Muscle of back (tissue), 11 donors: ENCODE results near the gene CACNA2D1. TPM values are rescaled to one million over a fixed set of nuclear protein-coding genes. Genes with fewer than 3 reads are reported as not detected.
"Not testable (repeated sequence)": the region's sequence is repeated elsewhere in the genome, so short reads cannot be mapped to it uniquely, and the experiment has no call there.

Source experiments
- DNase-seq, 3 donors: peaks; one replicate each; pipeline versions ENCODE4 v3.0.0 to v3.0.0-alpha.2; 2013
- polyA plus RNA-seq, 10 donors: library from polyadenylated mRNA; unstranded; fragments of 120-200 nt; gene quantifications; one replicate each; pipeline ENCODE4 v1.2.1, GENCODE V29; 2013; ENCODE audit not compliant: insufficient read length in 10 of 10

CACNA2D1 gene
- polyA plus RNA-seq, 10 donors, result 79.1 to 158 (median 107) TPM

GRCh38 chr7:82049891-82050533 lies 393.6 kb downstream of the CACNA2D1 start:
- DNase-seq, result peak in 2 of 3 donors; percentile 22 to 63

- DNase-seq, result peak in 1 of 3 donors; percentile 29
Measured at GRCh38 chr7:82049442-82049841, 394.1 kb downstream of the CACNA2D1 start.

GRCh38 chr7:82044497-82045080 lies 399.0 kb downstream of the CACNA2D1 start:
- peak; percentile 57 to 72 (median 66) for DNase-seq

- no peak for DNase-seq
Measured at GRCh38 chr7:82039621-82040020, 404.0 kb downstream of the CACNA2D1 start.

- peak in 1 of 3 donors; percentile 69 for DNase-seq
Measured at GRCh38 chr7:82036146-82036886, 407.3 kb downstream of the CACNA2D1 start.

- DNase-seq, result no peak
Measured at GRCh38 chr7:82035456-82035855, 408.1 kb downstream of the CACNA2D1 start.

GRCh38 chr7:82032901-82033300 lies 410.7 kb downstream of the CACNA2D1 start:
- DNase-seq, result no peak

- DNase-seq, result no peak
Measured at GRCh38 chr7:82029236-82029913, 414.2 kb downstream of the CACNA2D1 start.

- no peak for DNase-seq
Measured at GRCh38 chr7:82028097-82028496, 415.5 kb downstream of the CACNA2D1 start.

GRCh38 chr7:82021713-82022112 lies 421.9 kb downstream of the CACNA2D1 start:
- no peak for DNase-seq

GRCh38 chr7:82021036-82021435 lies 422.5 kb downstream of the CACNA2D1 start:
- DNase-seq, result no peak

- no peak for DNase-seq
Measured at GRCh38 chr7:82019551-82020475, 423.8 kb downstream of the CACNA2D1 start.

- no peak for DNase-seq
Measured at GRCh38 chr7:82018226-82018625, 425.4 kb downstream of the CACNA2D1 start.

- DNase-seq, result peak in 2 of 3 donors; percentile 31 to 48
Measured at GRCh38 chr7:82017334-82017943, 426.1 kb downstream of the CACNA2D1 start.

GRCh38 chr7:82015751-82016150 lies 427.8 kb downstream of the CACNA2D1 start:
- no peak for DNase-seq

- not testable (repeated sequence) for DNase-seq
Measured at GRCh38 chr7:82014574-82014973, 429.0 kb downstream of the CACNA2D1 start.

- peak in 1 of 3 donors; percentile 6 for DNase-seq
Measured at GRCh38 chr7:82012453-82012852, 431.1 kb downstream of the CACNA2D1 start.

GRCh38 chr7:82010416-82010815 lies 433.2 kb downstream of the CACNA2D1 start:
- DNase-seq, result no peak

GRCh38 chr7:82007315-82007714 lies 436.3 kb downstream of the CACNA2D1 start:
- DNase-seq, result peak in 1 of 3 donors; percentile 9

GRCh38 chr7:82005056-82005455 lies 438.5 kb downstream of the CACNA2D1 start:
- no peak for DNase-seq

- no peak for DNase-seq
Measured at GRCh38 chr7:81993186-81993585, 450.4 kb downstream of the CACNA2D1 start.
